Mesenteric fat pad (tissue), 1 donor: ENCODE data around the gene RIPK4. TPM values are rescaled to one million over a fixed set of nuclear protein-coding genes. Genes with fewer than 3 reads are reported as not detected.

Experiments used
- DNase-seq: peaks from one replicate; pipeline ENCODE4 v3.0.0-alpha.2; 2020; ENCODE audit warnings: low spot score
- total RNA-seq: library from RNA; stranded (reverse); fragmentation: NEBNext Ultra II Directional; extraction: Animal tissue kit (Norgen Biotek cat#: 25700); gene quantifications from one replicate; pipeline ENCODE4 v1.2.1, GENCODE V29; 2021
- donor health status: DM: yes; HTN: yes; CAD: no.

Gene RIPK4
- total RNA-seq, 1 donor from 2014 or later = not detected

DNA sequence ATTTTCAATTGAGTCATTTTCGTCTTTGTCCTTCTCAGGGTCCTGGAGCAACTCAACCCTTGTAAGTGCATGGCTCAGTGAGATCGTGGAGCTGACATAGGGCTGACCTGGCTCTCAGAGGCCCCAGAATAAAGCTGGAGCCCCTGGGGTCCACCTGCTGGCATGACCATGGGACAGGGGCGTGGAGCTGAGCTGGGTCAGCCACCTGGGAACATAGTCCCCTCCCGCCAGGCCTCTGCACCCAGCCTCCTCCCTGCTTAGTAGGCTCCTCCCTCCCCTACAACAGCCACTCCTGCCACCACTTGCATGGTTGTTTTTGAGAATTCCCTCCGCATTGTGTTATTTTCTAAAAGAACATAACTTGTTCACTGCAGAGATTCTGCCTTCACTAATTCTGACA is 3.1 kb upstream of the RIPK4 start:
- no peak for DNase-seq

DNA sequence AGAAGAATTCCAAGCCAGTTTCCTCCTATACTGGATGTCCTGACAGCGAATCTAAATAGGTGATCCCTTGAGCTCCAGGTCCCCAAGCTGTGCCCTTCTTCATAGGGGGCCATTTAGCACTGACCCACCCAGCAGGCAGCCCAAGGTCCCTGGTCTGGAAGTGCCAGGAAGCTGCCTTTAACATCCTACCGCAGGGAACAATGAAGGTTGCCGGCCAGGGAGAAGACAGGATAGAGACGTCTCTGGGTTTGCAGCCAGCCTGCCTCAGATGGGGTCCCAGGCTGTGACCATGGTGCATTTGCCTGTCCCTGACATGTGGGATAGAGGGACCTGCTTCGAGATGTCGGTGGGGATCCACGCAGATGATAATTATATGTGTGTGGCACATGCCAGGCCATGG is 2.7 kb upstream of the RIPK4 start:
- no peak for DNase-seq

- no peak for DNase-seq
Measured at GRCh38 chr21:41769111-41769510, 2.3 kb upstream of the RIPK4 start.

GRCh38 chr21:41768437-41769042 is 1.7 kb upstream of the RIPK4 start:
- no peak for DNase-seq

DNA sequence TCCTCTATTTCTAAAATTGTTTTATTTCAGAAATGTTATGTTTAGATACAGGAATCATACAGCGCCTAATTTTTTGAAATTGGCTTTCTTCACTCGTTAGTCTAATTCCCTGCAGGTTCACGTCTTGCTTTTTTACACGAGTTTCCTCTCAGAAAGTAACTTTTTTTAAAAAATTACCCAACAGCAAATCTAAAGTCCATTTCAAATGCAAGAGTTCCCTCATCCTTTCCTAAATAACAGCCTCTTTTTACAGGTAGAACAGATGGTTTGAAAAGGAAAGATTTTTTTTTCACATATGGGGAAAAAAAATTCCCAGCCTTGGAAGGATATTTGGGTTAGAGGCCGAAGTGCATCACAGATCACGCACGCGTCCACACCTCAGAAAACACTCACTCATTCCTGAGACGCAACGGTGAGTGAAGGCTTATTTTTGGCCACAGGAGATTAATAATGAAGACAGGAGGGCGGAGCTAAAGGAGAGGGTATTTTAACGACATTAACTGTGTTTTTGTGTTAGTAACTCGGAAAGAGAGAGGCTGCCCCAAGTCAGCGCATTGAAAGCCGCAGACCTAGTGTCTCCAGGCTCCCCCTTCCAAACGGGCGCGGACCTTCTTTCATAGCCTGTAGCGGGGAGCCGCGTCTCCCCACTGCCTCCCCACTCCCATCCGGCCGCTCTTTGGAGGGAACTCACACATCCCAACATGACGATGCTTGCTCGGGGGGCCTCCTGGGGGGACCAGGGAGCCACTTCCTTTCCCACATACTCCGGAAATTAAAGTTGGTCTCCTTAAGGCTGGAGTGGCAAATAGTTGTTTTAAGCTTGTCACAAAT is 969 bp upstream of the RIPK4 start:
- no peak for DNase-seq

GRCh38 chr21:41765973-41766882 is 624 bp downstream of the RIPK4 start:
- DNase-seq = no peak

DNA sequence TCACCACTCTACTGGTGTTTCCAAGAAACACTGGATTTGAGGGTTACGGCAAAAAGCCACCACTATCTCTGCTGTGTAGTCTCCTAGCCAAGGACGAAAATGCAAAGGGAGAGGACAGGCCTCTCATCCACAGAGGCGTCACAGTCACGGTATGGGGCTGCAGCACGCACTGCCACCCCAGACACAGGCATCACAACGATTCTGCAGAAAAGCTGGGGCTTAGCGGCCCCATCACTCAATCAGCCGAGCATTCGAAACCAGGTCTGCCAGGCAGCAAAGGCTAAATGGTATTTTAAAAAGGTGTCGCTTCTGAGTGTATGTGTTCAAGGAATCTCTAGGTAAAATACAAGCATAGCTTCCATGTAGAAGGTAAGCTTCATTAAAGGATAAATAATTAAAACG is 1.4 kb downstream of the RIPK4 start:
- no peak for DNase-seq

GRCh38 chr21:41764558-41765419 is 2.1 kb downstream of the RIPK4 start:
- DNase-seq = no peak

DNA sequence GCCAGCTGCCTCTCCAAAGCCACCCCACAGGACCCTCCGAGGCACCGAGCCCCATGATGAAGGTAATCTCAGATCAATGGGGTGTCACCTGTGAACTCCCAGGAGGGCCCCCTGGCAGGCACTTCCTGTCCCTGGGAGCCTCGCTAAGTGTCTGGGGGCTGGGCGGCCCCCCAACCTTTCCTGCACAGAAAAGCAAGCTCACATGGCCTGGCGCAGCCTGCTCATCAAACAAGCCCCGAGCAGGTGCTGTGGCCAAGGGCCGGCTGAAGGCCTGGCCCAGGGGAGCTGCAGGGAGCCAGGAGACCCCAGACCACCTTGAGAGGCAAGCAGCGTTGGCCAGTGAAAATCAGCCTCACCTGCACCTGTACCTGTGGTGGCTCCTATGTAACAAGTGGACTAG is 2.9 kb downstream of the RIPK4 start:
- no peak for DNase-seq

DNA sequence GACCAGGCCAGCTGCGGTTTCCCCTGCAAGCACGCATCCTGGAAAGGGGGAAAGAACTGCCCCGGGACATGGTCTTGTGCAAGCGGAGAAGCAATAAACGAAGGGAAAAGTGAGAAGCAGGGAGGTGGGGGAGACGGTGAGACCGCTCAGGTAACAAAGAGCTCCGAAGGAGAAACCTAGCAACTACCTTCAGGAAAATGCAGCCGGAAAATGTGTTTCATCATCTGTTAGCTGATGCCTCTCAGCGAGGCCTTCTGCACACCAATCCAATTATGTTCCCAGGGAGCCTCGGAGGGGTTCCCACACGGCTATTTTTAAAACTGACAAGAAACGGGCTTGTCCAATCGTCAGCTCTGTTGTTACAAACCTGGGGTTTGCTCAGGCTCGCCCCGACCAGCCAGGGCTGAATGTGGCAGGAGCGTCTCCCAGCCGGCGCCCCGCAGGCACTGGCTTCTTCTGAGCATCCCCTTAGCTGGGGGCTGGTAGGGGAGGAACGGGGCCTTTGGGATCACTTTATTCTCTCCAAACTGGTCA is 3.4 kb downstream of the RIPK4 start:
- DNase-seq = no peak

DNA sequence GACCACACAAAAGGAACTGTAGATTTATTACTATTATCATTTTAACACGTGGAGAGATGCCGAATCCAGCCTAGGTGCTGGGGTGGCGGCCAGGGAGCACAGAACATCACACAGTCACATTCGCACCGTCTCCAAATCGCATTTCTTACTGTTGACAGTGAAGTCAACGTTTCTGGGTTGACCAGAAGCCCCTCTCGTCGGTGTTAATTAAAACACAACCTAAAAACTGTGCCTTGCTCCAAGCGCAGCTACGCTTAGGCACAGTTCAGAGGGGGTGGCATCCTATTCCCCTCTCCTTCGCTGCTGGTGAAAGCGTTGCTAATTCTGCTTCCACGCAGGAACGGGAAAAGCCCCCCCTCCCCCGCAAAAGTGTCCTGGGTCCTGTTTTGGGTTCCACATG is 4.1 kb downstream of the RIPK4 start:
- DNase-seq = no peak

DNA sequence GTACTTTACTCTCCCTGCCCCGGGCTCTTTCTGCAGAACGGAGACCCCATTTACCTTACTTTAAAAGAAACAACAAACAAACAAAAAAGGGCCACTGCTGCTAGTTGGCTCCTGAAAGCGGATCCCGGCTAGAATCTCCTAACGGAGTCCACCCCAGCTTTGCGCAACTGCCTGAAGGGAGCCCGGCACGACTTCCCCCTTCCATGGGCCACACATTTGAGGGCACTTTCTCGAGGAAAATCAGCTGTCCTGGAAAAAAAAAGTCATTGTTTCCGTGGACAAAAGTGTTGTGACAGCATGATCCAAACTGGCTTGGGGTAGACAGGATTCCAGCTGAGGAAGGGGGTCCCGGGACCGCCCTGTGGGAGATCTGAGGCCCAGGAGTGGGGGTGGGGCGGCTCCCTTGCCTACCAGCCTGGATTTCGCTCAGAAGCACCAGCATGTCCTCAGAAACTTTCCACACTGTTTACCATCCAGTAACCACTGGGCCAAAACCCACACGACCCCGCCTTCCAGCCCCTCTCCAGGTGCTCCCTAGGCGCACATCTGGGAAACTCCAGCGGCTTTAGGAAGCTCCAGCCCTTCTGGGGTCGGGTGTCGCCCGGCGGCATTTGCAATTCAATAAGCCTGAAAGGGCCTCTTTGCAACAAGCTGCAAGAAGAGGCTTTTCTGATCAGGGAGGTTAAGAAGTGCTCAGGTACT is 4.8 kb downstream of the RIPK4 start:
- DNase-seq = no peak

DNA sequence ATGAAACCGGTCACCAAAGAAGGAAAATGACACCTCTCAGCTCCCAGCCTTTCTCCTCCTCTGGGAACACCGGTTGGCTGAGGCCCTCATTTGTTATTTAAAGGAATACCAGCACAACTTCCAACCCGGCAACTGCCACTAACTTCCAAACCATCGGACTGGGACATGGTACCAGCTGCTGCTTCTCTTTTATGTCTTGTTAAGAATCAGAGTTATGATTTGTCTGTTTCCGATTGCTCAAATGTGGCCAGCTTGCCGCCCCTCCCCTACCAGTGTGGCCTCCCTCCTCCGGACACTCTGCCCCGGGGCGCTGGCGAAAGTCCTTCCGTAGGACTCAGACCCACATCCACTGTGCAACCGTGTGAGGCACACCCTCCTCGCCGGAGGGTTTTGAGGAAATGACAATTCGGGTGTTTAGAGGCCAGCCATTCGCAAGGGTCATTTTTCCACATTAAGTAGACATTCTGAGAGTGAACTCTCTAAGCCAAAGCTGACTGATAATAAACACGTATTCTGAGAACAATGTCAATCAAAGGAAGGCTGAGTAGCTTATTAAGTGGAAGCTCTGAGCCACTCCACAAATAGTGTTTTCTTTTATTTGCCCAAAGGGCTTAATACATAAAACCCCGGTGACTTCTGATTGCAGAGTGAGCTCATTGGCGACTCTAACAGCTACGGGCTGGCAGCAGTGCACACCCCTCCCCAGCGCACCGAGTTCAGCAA is 5.5 kb downstream of the RIPK4 start:
- no peak for DNase-seq

DNA sequence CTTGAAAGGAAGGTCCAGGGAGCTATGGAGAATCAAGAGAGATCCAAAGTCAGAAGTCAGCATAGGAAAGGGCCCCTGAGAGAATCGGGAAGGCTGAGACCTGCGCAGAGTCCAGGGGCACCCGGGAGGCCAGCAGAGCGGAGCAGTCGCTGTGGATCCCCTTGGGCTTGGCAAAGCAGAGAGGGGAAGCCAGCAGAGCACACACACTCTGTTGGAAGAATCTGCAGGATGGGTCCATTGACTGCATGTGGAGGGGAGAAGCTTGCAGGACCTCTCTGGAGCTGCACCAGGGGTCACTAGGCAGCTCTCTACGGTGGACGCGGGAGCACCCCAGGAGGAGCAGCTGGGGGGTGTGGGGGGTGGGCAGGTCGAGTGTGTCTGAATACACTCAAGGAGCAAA is 6.4 kb downstream of the RIPK4 start:
- no peak for DNase-seq

DNA sequence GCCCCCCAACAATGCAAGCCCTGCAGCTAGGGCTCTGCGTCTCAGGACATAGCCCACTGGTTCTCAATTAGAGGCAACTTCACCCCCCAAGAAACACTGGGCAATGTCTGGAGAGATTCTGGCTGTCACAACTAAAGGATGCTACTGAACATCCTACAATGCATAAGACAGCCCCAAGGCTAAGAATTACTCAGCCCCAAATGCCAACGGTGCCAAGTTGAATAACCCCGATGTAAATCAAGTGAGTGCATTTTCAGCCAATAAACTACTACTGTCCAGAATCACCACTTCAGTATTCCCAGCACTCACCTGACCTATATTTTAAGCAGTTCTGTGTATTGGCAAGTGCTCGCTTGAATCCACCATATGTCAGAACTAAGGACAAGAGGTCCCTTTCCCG is 6.9 kb downstream of the RIPK4 start:
- DNase-seq = no peak

DNA sequence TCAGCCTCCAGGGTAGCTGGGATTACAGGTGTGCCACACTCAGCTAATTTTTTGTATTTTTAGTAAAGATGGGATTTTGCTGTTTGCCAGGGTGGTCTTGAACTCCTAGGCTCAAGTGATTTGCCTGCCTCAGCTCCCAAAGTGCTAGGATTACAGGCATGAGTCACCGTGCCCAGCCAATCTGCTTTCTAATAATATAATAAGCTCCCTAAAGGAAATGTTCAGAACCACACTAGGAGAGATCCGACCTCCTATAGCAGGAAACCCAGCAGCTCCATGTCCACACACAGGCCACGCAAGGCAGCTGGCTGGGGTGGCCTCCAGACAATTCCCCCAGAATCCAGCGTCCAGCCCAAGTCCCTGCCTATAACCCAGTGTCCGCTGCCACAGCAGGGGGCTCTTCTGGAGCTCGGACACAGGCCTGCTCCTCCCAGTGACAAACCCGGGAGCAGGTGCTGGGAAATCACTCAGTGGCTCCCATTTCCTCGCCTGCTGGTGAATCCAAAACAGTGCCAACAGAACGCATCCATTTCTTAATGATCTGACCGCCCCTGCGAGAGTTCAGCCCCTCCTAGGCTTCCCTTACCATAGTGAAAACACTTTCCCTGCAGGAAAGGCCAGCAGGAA is 7.5 kb downstream of the RIPK4 start:
- DNase-seq = no peak

DNA sequence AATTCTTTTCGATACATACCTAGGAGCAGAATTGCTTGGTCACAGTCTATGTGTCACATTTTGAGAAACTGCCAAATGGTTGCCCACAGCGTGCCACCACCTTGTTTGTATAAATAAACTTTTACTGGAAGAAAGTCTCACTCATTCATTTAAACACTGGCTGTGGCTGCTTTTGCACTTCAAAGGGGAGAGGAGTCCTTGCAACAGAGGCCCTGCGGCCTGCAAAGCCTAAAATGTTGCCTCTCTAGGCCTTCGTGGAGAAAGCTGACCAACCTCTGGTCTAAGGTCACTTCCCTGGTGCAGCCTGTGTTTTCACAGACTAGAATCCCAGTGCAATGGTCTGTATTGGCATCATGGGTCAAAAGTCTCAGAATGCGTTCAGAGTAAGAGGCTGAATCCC is 8.3 kb downstream of the RIPK4 start:
- no peak for DNase-seq

DNA sequence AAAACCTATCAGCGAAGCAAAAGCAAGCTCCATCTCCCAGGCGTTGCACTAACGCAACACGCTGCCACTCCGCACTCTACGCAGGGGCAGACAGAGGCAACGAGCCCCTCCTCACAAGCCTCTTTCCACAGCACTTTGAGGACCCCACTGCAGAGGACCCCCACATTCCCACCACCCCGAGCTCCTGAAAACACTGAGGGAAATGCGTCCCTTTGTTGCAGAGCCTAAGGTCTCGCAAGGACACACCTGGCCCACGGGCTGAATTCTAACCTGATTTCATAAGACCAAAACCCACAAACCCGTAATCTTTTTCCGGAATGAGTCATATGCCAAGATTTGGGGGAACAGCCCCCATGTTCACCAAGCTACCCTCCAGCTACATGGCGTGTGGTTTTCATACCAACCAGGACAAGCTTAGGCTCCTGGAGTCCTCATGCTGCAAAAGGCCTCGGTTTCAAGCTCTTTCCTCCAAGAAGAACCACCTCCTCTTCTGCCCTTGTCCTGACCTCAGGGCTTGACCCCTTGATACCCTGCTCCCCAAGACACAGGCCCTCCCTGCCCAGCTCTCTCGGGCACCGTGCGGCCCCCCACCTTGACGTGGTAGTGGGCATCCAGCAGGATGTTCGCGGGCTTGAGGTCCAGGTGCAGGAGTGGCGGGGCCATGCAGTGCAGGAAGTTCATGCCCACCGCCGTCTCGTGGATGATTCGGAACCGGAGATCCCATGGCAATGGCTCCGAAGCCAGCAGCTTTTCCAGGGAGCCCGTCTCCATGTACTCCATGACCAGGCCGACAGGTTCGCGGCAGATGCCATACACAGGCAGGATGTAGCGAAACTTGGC is 10.7 kb downstream of the RIPK4 start:
- DNase-seq = no peak
